GM19452 (cell line): Measurements from ENCODE around the gene ALPP.
"Not testable (repeated sequence)": the region's sequence is repeated elsewhere in the genome, so short reads cannot be mapped to it uniquely, and the experiment has no call there.

ENCODE experiments used
- ATAC-seq: cut with Tn5 transposase; IDR thresholded peaks from one replicate; pipeline ENCODE4 v1.9.1; 2021; ENCODE audit not compliant: unreplicated experiment

Gene ALPP

GRCh38 chr2:232400256-232401015, 21.9 kb downstream of the ALPP start:
- no peak for ATAC-seq

GRCh38 chr2:232402518-232402917, 24.0 kb downstream of the ALPP start:
- no peak for ATAC-seq

- no peak for ATAC-seq
Measured at GRCh38 chr2:232405943-232406510, 27.5 kb downstream of the ALPP start.

GRCh38 chr2:232406556-232407310, 28.2 kb downstream of the ALPP start, which contains the start of gene ALPG:
Gene ALPG (plus strand): TSS chr2:232406844. CDS start chr2:232406895, 51 bp downstream.
- no peak for ATAC-seq

- not testable (repeated sequence) for ATAC-seq
Measured at GRCh38 chr2:232407428-232408150, 29.0 kb downstream of the ALPP start.

GRCh38 chr2:232408269-232408668, 29.7 kb downstream of the ALPP start:
- ATAC-seq, result not testable (repeated sequence)

GRCh38 chr2:232409617-232410016, 31.1 kb downstream of the ALPP start:
- not testable (repeated sequence) for ATAC-seq

- no peak for ATAC-seq
Measured at GRCh38 chr2:232410238-232410900, 31.8 kb downstream of the ALPP start.

- no peak for ATAC-seq
Measured at GRCh38 chr2:232411901-232412629, 33.5 kb downstream of the ALPP start.

GRCh38 chr2:232412986-232413385, 34.4 kb downstream of the ALPP start:
- no peak for ATAC-seq

- ATAC-seq, result no peak
Measured at GRCh38 chr2:232415138-232415690, 36.7 kb downstream of the ALPP start.

GRCh38 chr2:232415736-232416520, 37.4 kb downstream of the ALPP start:
- ATAC-seq, result no peak

GRCh38 chr2:232416521-232417470, 38.2 kb downstream of the ALPP start:
- ATAC-seq, result no peak

GRCh38 chr2:232417489-232417888, 38.9 kb downstream of the ALPP start:
- ATAC-seq, result no peak

GRCh38 chr2:232418056-232418455, 39.5 kb downstream of the ALPP start:
- no peak for ATAC-seq

- no peak for ATAC-seq
Measured at GRCh38 chr2:232418466-232419244, 40.1 kb downstream of the ALPP start.
